Activated CD8-positive, alpha-beta T cell treated with anti-CD3 and anti-CD28 coated beads for 36 hours (primary cell): ENCODE results near the gene SOBP. TPM values are rescaled to one million over a fixed set of nuclear protein-coding genes. Genes with fewer than 3 reads are reported as not detected.
A peak's percentile ranks its signal among the peaks of the same experiment; 100 is the strongest.

Source experiments
- ATAC-seq: fragments of 200-7000 bp; cut with Tn5 transposase; one replicate; pipeline ENCODE4 v1.10.0; 2021; ENCODE audit warnings: mild to moderate bottlenecking, moderate library complexity
- CTCF ChIA-PET: fragments of 350-600 bp; sonication (Branson Sonifier 250); formaldehyde crosslinking; loops from one replicate; lab custom pipeline; 2021; ENCODE audit warnings: antibody characterized with exemption; lab: Charles Lee
- POLR2A ChIA-PET: fragments of 350-600 bp; sonication (Branson Sonifier 250); formaldehyde crosslinking; loops from one replicate; lab custom pipeline; 2021; ENCODE audit warnings: antibody characterized with exemption; lab: Charles Lee
- DNase-seq: peaks from one replicate; pipeline ENCODE4 v3.0.0-alpha.2; 2020
- H3K27ac Mint-ChIP-seq: one replicate; pipeline ENCODE4 v1.8.0; 2021; ENCODE audit warnings: mild to moderate bottlenecking, mixed read lengths
- H3K27me3 Mint-ChIP-seq: one replicate; pipeline ENCODE4 v1.8.0; 2021; ENCODE audit warnings: mixed read lengths
- H3K36me3 Mint-ChIP-seq: one replicate; pipeline ENCODE4 v1.8.0; 2021; ENCODE audit warnings: low read depth, mixed read lengths
- H3K4me1 Mint-ChIP-seq: one replicate; pipeline ENCODE4 v1.8.0; 2021; ENCODE audit warnings: low read depth, mixed read lengths
- H3K4me3 Mint-ChIP-seq: one replicate; pipeline ENCODE4 v1.8.0; 2021; ENCODE audit warnings: mild to moderate bottlenecking, moderate library complexity, mixed read lengths
- H3K9me3 Mint-ChIP-seq: one replicate; pipeline ENCODE4 v1.8.0; 2021; ENCODE audit warnings: mixed read lengths
- CTCF ChIP-seq: fragments of 200-600 bp; IDR thresholded peaks from one replicate; pipeline ENCODE4 v1.8.0; 2022; ENCODE audit warnings: antibody characterized with exemption, mild to moderate bottlenecking
- intact Hi-C: fragments of 100-400 bp; cut with micrococcal nuclease; formaldehyde crosslinking; loops from one replicate; pipeline ENCODE4 v1.10.0; 2022
- total RNA-seq, 2 experiments: library from RNA; stranded (reverse); gene quantifications; one replicate each; pipeline ENCODE4 v1.2.3, GENCODE V29; 2021

SOBP gene
- total RNA-seq, 2 experiments from 2014 or later: 0.77 to 1.1 TPM

- CTCF ChIA-PET: interaction anchor here (1.5 to 2.2 kb wide), 2 partner anchors 11 to 174 kb away, joined by 3 to 7 read pairs; no protein-coding TSS in a partner anchor
- no peak for ATAC-seq
- POLR2A ChIA-PET: interaction anchor here (1.1 to 1.5 kb wide), 3 partner anchors 31 to 376 kb away, joined by 3 to 5 read pairs (median 5); partner anchors contain the start of genes BEND3 and PDSS2
- Mint-ChIP-seq H3K27ac (no peak overlapping the region), H3K27me3 (peaks cover 28% of the 10 kb centered on the region), H3K9me3 (no peaks in the 10 kb centered on the region), H3K36me3 (no peaks in the 10 kb centered on the region), H3K4me3 (peak overlapping the region; percentile 76), H3K4me1 (peaks cover 15% of the 10 kb centered on the region)
- no peak for TF ChIP-seq CTCF
- DNase-seq: no peak
- intact Hi-C loops: no loop called here
Measured at GRCh38 chr6:107491760-107492660, 2.1 kb downstream of the SOBP start.

GRCh38 chr6:107493158-107494057 lies 3.5 kb downstream of the SOBP start:
- H3K27me3 Mint-ChIP-seq: peaks cover 19% of the 10 kb centered on the region
- no peak overlapping the region for H3K27ac Mint-ChIP-seq
- peaks cover 9% of the 10 kb centered on the region for H3K4me1 Mint-ChIP-seq
- no peaks in the 10 kb centered on the region for H3K36me3 Mint-ChIP-seq
- TF ChIP-seq CTCF: no peak
- no peaks in the 10 kb centered on the region for H3K9me3 Mint-ChIP-seq
- no peak for DNase-seq
- intact Hi-C loops: no loop called here
- ChIA-PET CTCF (interaction anchor here (1.0 to 1.5 kb wide), 2 partner anchors 10 to 11 kb away, joined by 3 read pairs; no protein-coding TSS in a partner anchor), POLR2A (interaction anchor here (1.1 kb wide), 1 partner anchor 378 kb away, joined by 3 read pairs; the partner anchor contains the start of gene BEND3)
- no peak for ATAC-seq
- H3K4me3 Mint-ChIP-seq: no peak overlapping the region

GRCh38 chr6:107495196-107495643 lies 5.3 kb downstream of the SOBP start:
- intact Hi-C loops: no loop called here
- no peak for ATAC-seq

GRCh38 chr6:107495971-107496370 lies 6.1 kb downstream of the SOBP start:
- H3K27ac Mint-ChIP-seq: no peak overlapping the region
- no peak for TF ChIP-seq CTCF
- DNase-seq: no peak
- H3K4me1 Mint-ChIP-seq: peaks cover 4% of the 10 kb centered on the region
- no peaks in the 10 kb centered on the region for H3K36me3 Mint-ChIP-seq
- intact Hi-C loops: no loop called here
- peaks cover 14% of the 10 kb centered on the region for H3K27me3 Mint-ChIP-seq
- H3K4me3 Mint-ChIP-seq: no peak overlapping the region
- CTCF ChIA-PET: no interaction called here
- ATAC-seq: no peak
- no peaks in the 10 kb centered on the region for H3K9me3 Mint-ChIP-seq
- POLR2A ChIA-PET: no interaction called here

More at GRCh38 chr6:107495196-107495643, 5.3 kb downstream of the SOBP start:
- Mint-ChIP-seq H3K36me3 (no peaks in the 10 kb centered on the region), H3K4me3 (no peak overlapping the region), H3K27ac (no peak overlapping the region), H3K9me3 (no peaks in the 10 kb centered on the region), H3K4me1 (peaks cover 4% of the 10 kb centered on the region), H3K27me3 (peaks cover 16% of the 10 kb centered on the region)
- TF ChIP-seq CTCF: no peak
- POLR2A ChIA-PET: interaction anchor here (0.6 kb wide), 1 partner anchor 36 kb away, joined by 3 read pairs; the partner anchor contains the start of gene PDSS2
- CTCF ChIA-PET: interaction anchor here (1.0 kb wide), 1 partner anchor 12 kb away, joined by 3 read pairs; no protein-coding TSS in a partner anchor
- DNase-seq: no peak
